ENCODE results near the gene NFIB.

NFIB gene

GRCh38 chr9:14133394-14133793 lies 180.5 kb downstream of the NFIB start:
- TF ChIP-seq POLR2A (IDR thresholded peaks at IDR 0.05; ENCODE audit: low read depth, low read length) = no peak
- FAIRE-seq = no peak
- no peak for DNase-seq (ENCODE audit: insufficient read length, low spot score)

- TF ChIP-seq POLR2A (IDR thresholded peaks at IDR 0.05; ENCODE audit: low read depth, low read length) = no peak
- no peak for DNase-seq (ENCODE audit: insufficient read length, low spot score)
- FAIRE-seq = no peak
Measured at GRCh38 chr9:14132775-14133174, 181.2 kb downstream of the NFIB start.

- no peak for DNase-seq (ENCODE audit: insufficient read length, low spot score)
- no peak for TF ChIP-seq POLR2A (IDR thresholded peaks at IDR 0.05; ENCODE audit: low read depth, low read length)
- FAIRE-seq = no peak
Measured at GRCh38 chr9:14131356-14132088, 182.4 kb downstream of the NFIB start.

- no peak for TF ChIP-seq POLR2A (IDR thresholded peaks at IDR 0.05; ENCODE audit: low read depth, low read length)
- no peak for FAIRE-seq
- no peak for DNase-seq (ENCODE audit: insufficient read length, low spot score)
Measured at GRCh38 chr9:14127656-14128055, 186.3 kb downstream of the NFIB start.

GRCh38 chr9:14119694-14120514 lies 194.0 kb downstream of the NFIB start:
- peak; percentile 78 for FAIRE-seq
- TF ChIP-seq POLR2A (IDR thresholded peaks at IDR 0.05; ENCODE audit: low read depth, low read length) = no peak
- DNase-seq (ENCODE audit: insufficient read length, low spot score) = no peak

- TF ChIP-seq POLR2A (IDR thresholded peaks at IDR 0.05; ENCODE audit: low read depth, low read length) = no peak
- no peak for DNase-seq (ENCODE audit: insufficient read length, low spot score)
- no peak for FAIRE-seq
Measured at GRCh38 chr9:14112226-14112625, 201.7 kb downstream of the NFIB start.

- TF ChIP-seq POLR2A (IDR thresholded peaks at IDR 0.05; ENCODE audit: low read depth, low read length) = no peak
- no peak for DNase-seq (ENCODE audit: insufficient read length, low spot score)
Measured at GRCh38 chr9:14111696-14112095, 202.2 kb downstream of the NFIB start.

GRCh38 chr9:14107977-14108376 lies 206.0 kb downstream of the NFIB start:
- no peak for TF ChIP-seq POLR2A (IDR thresholded peaks at IDR 0.05; ENCODE audit: low read depth, low read length)
- FAIRE-seq (peak; percentile 23), DNase-seq (ENCODE audit: insufficient read length, low spot score) (no peak)

More at GRCh38 chr9:14111696-14112095, 202.2 kb downstream of the NFIB start:
- FAIRE-seq = no peak

GRCh38 chr9:14107495-14107894 lies 206.4 kb downstream of the NFIB start:
- no peak for TF ChIP-seq POLR2A (IDR thresholded peaks at IDR 0.05; ENCODE audit: low read depth, low read length)
- no peak for FAIRE-seq
- DNase-seq (ENCODE audit: insufficient read length, low spot score) = no peak

- TF ChIP-seq POLR2A (IDR thresholded peaks at IDR 0.05; ENCODE audit: low read depth, low read length) = no peak
- FAIRE-seq = peak; percentile 11
- no peak for DNase-seq (ENCODE audit: insufficient read length, low spot score)
Measured at GRCh38 chr9:14106699-14107098, 207.2 kb downstream of the NFIB start.

- no peak for TF ChIP-seq POLR2A (IDR thresholded peaks at IDR 0.05; ENCODE audit: low read depth, low read length)
- DNase-seq (ENCODE audit: insufficient read length, low spot score) = no peak
- no peak for FAIRE-seq
Measured at GRCh38 chr9:14104496-14104895, 209.4 kb downstream of the NFIB start.

GRCh38 chr9:14103115-14103514 lies 210.8 kb downstream of the NFIB start:
- FAIRE-seq (peak; percentile 68), DNase-seq (ENCODE audit: insufficient read length, low spot score) (no peak)
- TF ChIP-seq POLR2A (IDR thresholded peaks at IDR 0.05; ENCODE audit: low read depth, low read length) = no peak

- DNase-seq (ENCODE audit: insufficient read length, low spot score) = no peak
- no peak for TF ChIP-seq POLR2A (IDR thresholded peaks at IDR 0.05; ENCODE audit: low read depth, low read length)
- no peak for FAIRE-seq
Measured at GRCh38 chr9:14099737-14100136, 214.2 kb downstream of the NFIB start.

- no peak for DNase-seq (ENCODE audit: insufficient read length, low spot score)
- TF ChIP-seq POLR2A (IDR thresholded peaks at IDR 0.05; ENCODE audit: low read depth, low read length) = no peak
- FAIRE-seq = peak; percentile 58
Measured at GRCh38 chr9:14098486-14099180, 215.3 kb downstream of the NFIB start.
